Measurements from ENCODE around the gene EPS8L1.
"Not testable (repeated sequence)": the region's sequence is repeated elsewhere in the genome, so short reads cannot be mapped to it uniquely, and the experiment has no call there.

EPS8L1 gene

DNA sequence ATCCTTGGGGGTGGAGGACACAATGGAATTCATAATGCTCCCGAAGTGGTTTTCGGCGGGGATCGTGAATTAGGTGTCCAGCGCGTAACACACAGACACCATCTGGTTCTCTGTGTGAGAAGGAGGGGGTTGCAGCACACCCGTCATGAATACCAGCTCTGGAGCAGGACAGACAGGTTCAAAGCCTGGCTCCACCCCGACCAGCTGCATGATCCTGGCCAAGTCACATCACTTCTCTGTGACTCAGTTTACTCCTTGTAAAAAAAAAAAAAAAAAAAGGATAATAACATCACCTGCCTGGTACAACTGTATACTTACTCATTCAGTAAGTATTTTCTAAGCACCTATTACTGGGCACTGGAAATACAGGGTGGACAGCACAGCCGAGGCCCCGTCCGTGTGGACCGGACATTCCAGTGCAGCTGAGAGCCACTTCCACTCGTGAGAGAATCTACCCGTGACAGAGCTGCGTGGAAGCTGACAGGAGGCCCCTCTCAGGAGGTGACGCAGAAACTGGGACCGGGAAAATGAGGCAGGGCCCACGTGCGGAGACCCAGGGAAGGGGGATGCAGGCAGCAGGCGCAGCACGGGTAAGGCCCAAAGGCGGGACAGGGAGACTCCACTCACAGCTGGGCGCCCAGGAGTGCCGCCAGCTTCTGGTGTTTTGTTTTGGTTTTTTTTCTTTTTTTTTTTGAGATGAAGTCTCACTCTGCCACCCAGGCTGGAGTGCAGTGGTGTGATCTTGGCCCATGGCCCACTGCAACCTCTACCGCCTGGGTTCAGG is 24.7 kb upstream of the EPS8L1 start:
- no peak for DNase-seq (ENCODE audit: low read depth)

DNA sequence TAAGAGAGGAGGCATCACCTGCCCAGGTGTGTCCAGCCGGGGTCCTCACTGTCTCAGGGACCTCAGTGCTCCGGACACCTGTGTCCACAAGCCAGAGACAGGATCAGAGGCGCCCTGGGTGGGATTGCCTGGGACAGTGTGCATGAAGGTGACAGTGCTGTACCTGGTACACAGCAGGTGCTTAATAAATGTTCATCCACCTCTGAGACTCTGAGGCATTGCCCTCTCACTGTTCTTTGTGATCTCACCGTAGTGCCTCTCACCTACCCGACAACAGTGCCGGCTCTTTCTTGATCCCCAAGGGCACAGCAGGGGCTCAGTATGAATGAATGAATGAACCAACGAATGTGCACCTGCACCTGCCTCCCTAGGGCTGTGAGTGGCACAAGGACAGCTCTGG is 21.9 kb upstream of the EPS8L1 start:
- no peak for DNase-seq (ENCODE audit: low read depth)

DNA sequence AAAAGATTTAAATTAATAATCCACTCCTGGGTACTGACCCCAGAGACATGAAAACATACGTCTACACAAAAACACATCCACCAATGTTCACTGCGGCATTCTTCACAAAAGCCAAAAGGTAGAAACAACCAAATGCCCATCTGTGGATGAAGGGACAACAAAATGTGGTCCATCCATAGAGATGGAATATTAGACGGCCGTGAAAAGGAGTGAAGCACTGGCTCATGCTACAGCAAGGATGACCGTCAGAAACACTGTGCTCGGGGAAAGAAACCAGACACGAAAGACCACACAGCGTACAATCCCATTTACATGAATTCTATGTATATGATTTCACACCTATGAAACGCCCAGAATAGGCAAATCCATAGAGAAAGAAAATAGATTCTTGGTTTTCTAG is 18.8 kb upstream of the EPS8L1 start:
- no peak for DNase-seq (ENCODE audit: low read depth)

DNA sequence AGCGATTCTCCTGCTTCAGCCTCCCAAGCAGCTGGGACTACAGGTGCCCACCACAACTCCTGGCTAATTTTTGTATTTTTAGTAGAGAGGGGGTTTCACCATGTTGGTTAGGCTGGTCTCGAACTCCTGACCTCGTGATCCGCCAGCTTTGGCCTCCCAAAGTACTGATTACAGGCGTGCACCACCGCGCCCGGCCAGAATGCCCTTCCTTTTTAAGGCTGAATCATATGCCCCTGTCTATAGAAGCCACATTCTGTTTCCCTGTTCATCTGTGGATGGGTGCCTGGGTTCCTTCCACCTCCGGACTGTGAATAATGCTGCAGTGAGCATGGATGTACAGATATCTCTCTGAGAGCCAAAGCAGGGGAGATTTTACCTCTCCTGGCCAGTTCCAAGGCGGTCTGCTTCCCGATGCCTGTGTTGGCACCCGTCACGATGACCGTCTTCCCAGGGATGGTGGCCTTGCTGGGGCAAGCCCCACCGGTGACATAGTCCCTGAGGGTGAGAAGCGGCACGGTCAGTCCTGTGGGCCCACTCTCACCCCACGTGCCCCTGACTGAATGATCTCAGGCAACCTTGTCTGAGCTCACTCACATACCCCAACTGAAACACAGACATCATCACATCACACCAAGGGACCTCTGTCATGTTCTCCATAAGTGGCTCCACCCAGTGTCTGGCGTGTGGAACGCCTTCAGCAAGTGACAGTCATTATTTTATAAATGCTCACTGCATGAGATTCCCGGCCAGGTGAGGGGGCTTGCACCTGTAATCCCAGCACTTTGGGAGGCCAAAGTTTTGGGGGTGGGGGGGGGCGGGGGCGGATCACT is 16.7 kb upstream of the EPS8L1 start:
- DNase-seq (ENCODE audit: low read depth) = no peak

DNA sequence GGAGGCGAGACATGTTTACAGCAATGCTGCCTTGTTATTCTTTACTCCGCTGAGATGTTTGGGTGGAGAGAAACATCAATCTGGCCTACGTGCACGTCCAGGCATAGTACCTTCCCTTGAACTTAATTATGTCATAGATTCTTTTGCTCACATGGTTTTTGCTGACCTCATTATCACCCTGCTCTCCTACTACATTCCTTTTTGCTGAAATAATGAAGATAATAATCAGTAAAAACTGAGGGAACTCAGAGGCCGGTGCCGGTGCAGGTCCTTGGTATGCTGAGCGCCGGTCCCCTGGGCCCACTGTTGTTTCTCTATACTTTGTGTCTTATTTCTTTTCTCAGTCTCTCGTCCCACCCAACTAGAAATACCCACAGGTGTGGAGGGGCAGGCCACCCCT is 15.4 kb upstream of the EPS8L1 start:
- not testable (repeated sequence) for DNase-seq (ENCODE audit: low read depth)

DNA sequence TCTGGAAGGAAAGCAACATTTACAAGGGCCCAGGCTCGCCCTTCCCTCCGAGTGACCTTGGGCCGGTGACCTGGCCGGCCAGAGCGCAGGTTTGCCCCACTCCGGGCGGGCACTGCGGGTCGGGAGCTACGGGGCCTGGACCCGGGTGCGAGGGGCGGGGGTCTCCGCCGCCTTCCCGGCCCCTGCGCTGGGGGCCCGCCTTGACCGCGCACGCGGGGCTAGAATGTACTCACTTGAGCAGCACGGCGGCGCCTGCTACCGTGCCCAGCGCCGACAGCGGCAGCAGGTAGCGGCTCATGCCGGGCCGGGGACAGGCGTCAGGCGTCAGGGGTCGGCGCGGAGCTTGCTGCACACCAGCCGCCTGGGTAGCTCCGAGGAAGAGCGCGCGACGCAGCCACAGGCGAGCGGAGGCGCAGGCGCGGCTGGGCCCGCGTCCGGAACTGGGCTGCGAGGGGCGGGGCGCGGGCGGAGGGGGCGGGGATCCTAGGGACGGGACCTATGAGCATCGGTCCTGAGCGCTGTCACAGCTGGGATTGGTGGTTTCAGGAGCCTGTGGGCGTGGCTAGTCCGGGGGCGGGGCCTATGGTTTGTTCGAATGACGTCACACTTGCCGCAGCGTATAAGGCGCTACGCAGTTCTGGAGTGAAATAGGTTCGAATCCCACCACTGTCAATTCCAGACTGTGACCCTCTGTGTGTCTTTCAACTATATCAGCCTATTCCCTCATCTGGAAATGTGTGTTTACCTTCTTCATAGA is 12.8 kb upstream of the EPS8L1 start, which contains the start of gene RDH13:
RDH13 (minus strand) TSS at position 414 of the 757 bp plus-strand sequence; CDS start at position 298, 116 bp downstream.
- DNase-seq (ENCODE audit: low read depth) = peak; percentile 85

DNA sequence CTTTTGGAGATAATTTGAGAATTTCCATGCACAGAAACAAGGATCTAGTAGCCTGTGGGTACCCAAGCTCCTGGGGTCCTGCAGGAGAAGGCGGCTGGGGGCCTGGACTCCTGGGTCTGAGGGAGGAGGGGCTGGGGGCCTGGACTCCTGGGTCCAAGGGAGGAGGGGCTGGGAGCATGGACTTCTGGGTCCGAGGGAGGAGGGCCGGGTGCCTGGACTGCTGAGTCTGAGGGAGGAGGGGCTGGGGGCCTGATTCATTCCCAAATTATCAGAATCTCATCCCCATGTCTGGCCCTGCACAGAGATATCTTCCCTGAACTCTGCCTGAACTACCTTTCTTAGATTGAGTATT is 12.2 kb upstream of the EPS8L1 start:
- DNase-seq (ENCODE audit: low read depth) = no peak

DNA sequence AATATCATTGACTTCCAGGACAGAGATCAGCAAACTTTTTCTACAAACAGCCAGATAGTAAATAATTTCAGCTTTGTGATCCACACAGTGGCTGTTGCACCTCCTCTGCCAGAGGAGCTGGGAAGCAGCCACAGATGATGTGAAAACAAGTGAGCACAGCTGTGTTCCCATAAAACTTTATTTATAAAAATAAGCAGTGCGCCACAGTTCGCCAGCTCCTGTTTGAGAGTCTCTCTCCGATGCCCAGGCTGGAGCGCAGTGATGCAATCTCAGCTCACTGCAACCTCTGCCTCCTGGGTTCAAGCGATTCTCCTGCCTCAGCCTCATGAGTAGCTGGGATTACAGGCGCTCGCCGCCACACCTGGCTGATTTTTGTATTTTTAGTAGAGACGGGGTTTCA is 10.2 kb upstream of the EPS8L1 start:
- DNase-seq (ENCODE audit: low read depth) = not testable (repeated sequence)

DNA sequence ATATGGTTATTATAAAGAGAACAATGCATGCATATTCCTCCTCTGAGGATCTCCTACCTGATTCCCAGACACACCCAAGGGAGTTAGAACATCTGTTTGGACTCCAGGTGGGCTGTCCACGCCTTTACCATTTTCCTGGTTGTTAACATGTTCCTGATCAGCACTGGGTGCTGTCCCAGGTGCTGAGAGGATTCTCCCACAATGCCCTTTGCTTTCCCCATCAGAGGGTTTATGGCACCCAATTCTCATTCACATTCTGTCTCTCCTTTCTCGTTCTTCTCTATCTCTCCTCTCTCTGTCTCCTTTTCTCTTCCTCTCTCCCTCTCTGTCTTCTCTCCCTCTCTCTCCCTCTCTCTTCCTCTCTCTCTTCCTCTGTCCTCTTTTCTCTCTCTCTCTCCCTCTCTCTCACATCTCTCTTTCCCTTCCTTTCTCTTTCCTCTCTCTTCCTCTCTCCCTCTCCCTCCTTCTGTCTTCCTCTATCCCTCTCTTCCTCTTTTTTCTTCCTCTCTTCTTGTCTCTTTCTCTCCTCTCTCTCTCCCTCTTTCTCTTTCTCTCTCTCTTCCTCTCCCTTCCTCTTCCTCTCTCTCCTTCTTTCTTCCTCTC is 9.5 kb upstream of the EPS8L1 start:
- no peak for DNase-seq (ENCODE audit: low read depth)

DNA sequence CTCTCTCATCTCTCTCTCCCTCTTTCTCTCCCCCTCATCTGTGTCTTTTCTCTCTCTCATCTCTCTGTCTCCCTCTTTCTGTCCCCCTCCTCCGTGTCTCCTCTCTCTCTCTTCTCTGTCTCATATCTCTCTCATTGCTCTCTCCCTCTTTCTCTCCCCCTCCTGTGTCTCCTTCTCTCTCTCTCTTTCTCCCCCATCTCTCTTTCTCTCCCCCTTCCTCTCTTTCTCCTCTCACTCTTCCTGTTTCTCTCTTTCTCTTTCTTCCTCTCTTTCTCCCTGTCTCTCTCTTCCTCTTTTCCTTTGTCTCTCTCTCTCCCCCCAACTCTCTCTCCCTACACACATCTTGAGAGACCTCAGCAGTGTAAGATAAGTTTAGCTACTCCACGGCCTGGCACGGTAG is 7.8 kb upstream of the EPS8L1 start:
- no peak for DNase-seq (ENCODE audit: low read depth)

DNA sequence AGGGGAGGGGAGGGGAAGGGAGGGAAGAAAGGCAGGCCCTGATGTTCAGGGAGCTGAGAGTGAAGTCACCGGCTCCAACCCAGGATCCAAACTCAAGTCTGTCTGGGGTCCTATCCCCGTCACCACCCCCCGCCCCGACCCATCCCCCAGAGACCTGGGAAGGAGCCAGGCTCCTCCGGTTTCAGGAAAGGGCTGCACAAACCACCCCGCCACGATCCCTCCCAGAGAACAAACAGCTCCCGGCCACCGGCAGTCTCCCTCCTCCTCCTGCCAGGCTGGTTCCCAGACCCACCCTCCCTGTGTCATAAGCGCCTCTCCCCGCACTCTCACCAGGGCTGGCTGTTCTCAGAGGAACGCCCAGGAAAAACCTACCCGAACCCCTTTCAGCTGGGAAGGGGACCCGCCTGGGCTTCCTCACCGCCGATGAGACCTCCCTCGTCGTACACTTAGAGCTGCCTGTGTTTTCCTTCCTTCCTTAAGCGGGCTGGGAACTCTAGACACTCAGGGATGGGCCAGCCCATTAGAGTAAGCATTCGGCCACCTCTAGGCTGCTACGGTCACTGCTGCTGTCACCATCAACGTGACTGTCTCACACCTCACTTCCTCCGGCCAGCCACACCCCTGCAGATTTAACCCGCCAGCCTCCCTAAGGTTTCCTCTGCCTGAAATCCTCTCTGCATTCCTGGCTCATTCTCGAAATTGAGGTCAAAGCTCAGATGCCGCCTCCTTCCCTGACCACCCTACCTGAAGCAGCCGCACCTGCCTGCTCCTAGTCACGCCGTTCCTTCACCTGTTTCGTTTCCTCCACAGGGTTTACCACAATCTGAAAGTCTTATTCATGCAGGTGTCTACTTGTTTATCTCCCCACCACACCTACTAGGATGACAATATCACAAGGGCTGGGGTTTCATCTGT is 6.5 kb upstream of the EPS8L1 start:
- DNase-seq (ENCODE audit: low read depth) = no peak

DNA sequence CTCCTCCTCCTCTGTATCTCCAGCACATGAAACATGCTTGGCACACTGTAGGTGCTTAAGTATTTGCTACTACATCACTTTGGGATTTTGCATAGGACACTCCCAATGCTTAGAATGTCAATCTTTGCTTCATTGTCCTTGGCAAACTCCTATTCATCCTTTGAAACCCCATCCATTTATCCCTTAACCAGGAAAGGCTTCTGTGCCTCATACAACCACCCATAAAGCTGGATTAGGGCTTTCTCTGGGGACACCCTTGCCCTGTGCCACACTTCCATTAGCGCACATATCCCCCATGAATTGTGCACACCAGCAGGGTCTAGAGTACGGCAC is 5.8 kb upstream of the EPS8L1 start:
- DNase-seq (ENCODE audit: low read depth) = no peak

DNA sequence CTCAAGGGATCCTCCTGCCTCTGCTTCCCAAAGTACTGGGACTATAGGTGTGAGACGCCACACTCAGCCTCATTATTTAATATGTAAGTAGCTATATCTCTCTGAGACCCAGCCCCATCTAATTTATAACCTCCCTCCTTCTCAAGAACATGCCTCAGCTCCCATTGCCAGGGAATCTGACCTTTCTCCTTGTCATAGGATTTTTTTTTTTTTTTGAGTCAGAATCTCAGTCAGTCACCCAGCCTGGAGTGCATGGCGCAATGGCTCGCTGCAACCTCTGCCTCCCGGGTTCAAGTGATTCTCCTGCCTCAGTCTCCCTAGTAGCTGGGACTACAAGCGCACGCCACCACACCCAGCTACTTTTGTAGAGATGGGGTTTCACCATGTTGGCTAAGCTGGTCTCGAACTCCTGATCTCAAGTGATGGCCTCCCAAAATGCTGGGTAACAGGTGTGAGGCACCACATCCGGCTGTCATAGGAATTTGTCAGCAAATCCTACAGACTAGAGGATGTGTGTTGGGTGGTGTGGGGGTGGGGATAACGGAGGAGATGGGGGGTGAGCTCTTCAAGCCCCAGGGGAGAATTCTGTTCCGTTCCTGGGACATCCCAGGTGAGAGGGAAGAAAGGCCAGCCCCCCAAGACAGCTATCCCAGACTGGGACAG is 5.1 kb upstream of the EPS8L1 start:
- no peak for DNase-seq (ENCODE audit: low read depth)

DNA sequence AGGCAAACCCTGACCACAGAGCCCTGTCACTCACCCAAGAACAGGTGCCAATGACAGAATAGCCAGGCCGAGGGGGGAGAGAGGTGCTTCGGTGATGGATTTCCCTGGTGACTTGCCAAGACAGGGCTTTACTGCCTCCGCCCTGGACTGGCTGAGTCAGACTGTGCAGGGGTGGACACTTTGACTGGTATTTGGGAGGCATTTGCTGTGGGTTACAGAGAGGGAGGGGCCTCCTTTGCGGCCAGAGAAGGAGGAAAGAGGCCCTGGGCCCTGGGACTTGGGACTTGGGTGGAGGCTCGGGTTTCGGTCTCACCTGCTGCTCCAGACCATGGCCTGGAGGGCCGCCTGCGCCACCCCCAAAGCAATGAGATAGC is 4.6 kb upstream of the EPS8L1 start:
- DNase-seq (ENCODE audit: low read depth) = peak; percentile 43

DNA sequence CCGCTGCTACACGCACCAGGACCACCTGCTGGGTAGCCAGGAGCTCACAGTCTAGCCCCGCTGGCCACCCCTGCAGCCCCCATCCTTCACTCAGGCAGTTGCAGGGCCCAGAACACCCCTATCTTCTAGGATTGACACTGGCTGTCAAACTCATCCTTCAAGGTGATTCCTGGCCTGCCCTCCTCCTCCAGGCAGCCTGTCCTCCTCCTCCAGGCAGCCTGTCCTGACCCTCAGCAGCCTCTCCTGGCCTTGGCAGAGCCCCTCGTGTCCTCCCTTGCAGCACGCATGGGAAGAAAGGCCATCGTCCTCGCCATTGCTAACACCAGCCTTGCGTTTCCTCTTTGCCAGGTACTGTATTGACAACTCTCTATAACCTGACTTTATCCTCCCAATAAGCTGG is 3.8 kb upstream of the EPS8L1 start:
- no peak for DNase-seq (ENCODE audit: low read depth)

DNA sequence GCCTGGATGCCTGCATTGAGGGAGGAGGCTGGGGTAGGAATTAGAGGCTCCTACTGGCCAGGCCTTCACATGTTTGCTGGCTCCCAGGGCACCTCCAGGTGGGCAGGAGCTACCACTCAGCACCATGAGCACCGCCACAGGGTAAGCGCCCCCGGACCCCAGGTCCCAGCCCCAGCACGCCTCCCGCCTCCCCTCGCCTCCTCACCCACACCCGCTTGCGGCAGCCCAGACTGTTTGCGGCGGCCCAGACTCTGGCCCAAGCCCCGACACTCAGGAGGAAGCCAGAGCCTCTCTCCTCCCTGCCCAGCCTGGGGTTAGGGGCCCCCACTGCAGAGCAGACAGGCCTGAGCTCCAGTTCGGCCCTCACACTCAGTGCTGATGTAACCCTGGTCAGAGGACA is 652 bp downstream of the EPS8L1 start:
- no peak for DNase-seq (ENCODE audit: low read depth)

DNA sequence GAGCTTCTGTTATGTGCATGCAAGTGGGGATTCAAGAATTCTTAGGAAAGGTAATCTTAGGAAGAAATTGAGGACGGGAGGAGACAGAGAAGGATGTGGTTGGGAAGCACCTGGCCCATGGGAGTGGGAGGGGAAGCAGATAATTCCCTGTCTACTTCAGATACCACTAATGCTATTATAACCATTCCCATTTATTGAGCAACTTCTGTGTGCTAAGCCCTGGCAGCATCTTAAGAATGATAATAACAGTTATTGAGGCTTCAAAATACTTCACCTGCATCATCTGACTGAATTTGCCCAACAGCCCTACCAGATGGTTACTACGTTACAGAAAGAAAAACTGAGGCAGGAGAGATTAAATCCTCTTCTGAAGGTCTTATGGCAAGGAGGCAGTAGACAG is 1.4 kb downstream of the EPS8L1 start:
- no peak for DNase-seq (ENCODE audit: low read depth)

DNA sequence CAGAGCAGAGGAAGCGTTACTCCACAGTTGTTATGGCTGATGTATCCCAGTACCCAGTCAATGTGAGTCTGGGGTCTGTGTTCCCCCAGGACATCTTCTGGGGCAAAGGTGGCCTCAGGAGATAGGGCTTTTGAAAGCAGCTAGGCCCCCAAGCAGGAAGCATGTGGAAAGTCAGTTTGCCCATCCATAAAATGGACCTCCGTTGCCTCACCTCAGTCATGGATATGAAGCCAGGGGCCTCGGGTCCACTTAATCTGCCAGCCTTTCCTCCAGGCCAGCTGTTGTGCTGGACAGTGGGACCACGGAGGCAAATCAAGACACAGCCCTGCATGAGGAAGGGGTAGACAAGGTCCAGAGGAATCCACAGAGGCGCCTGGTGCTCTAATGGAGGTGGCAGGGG is 3.3 kb downstream of the EPS8L1 start:
- no peak for DNase-seq (ENCODE audit: low read depth)

DNA sequence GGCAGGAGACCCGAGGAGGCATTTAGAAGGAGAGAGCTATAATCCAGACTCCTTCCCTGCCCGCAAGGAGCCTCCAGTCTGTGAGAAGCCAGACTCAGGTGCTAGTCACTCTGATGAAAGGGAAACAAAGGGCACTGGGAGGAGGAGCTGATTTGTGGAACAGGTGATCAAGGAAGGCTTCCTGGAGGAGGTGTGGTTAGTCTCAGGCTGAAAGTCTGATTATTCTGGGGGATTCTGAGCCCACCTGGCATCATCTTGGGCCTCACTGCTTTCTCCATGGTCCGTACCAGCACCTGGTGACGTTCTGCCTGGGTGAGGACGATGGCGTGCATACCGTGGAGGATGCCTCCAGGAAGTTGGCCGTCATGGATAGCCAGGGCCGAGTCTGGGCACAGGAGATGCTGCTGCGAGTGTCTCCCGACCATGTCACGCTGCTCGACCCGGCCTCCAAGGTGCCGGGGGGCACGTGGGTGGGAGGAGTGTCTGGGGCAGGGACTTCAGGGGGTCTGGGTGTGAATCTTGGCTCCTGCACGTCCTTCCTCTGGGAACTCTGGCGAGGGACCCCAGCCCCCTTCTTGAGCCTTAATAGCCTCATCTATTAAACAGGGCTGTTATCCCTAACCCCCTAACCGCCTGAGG is 3.9 kb downstream of the EPS8L1 start:
- DNase-seq (ENCODE audit: low read depth) = no peak
